GM23248 (cell line): Measurements from ENCODE around the gene GNG2. TPM values are rescaled to one million over a fixed set of nuclear protein-coding genes. Genes with fewer than 3 reads are reported as not detected.

Experiments
- DNase-seq: peaks from one replicate; pipeline ENCODE4 v3.0.0-alpha.2; 2015
- H2AFZ ChIP-seq: fragments of 200-600 bp; sonication (generic); 2 replicates; pipeline ENCODE4 v1.6.1; 2016; ENCODE audit warnings: antibody characterized with exemption
- H3F3A ChIP-seq: fragments of 200-600 bp; sonication (generic); 2 replicates; pipeline ENCODE4 v1.6.1; 2016; ENCODE audit warnings: mild to moderate bottlenecking, antibody characterized with exemption, mixed run types; ENCODE audit not compliant: insufficient read depth
- H3K27ac ChIP-seq: fragments of 200-600 bp; sonication (generic); 2 replicates; pipeline ENCODE4 v1.5.1; 2016; ENCODE audit warnings: mild to moderate bottlenecking
- H3K27me3 ChIP-seq: fragments of 200-600 bp; sonication (generic); replicated peaks from 2 replicates; pipeline ENCODE4 v1.6.1; 2016; ENCODE audit warnings: mild to moderate bottlenecking; ENCODE audit not compliant: insufficient read depth
- H3K36me3 ChIP-seq: fragments of 200-600 bp; sonication (generic); 2 replicates; pipeline ENCODE4 v1.6.1; 2016; ENCODE audit warnings: low read depth, mild to moderate bottlenecking
- H3K4me1 ChIP-seq: fragments of 200-600 bp; sonication (generic); 2 replicates; pipeline ENCODE4 v1.6.1; 2016; ENCODE audit warnings: mild to moderate bottlenecking; ENCODE audit not compliant: insufficient read depth
- H3K4me2 ChIP-seq: fragments of 200-600 bp; sonication (generic); one replicate; pipeline ENCODE4 v1.6.1; 2016; ENCODE audit warnings: mild to moderate bottlenecking; ENCODE audit not compliant: unreplicated experiment
- H3K4me3 ChIP-seq: fragments of 200-600 bp; sonication (generic); 2 replicates; pipeline ENCODE4 v1.5.1; 2016; ENCODE audit warnings: mild to moderate bottlenecking
- H3K79me2 ChIP-seq: fragments of 200-600 bp; sonication (generic); 2 replicates; pipeline ENCODE4 v1.6.1; 2016; ENCODE audit warnings: mild to moderate bottlenecking; ENCODE audit not compliant: insufficient read depth
- H3K9ac ChIP-seq: fragments of 200-600 bp; sonication (generic); 2 replicates; pipeline ENCODE4 v1.6.1; 2016; ENCODE audit warnings: mild to moderate bottlenecking
- H3K9me2 ChIP-seq: fragments of 200-600 bp; sonication (generic); 2 replicates; pipeline ENCODE4 v1.6.1; 2016; ENCODE audit warnings: mixed run types, mild to moderate bottlenecking, moderate library complexity; ENCODE audit not compliant: insufficient read depth
- H3K9me3 ChIP-seq: fragments of 200-600 bp; sonication (generic); one replicate; pipeline ENCODE4 v1.6.1; 2017; ENCODE audit warnings: low read depth
- H4K20me1 ChIP-seq: fragments of 200-600 bp; sonication (generic); 2 replicates; pipeline ENCODE4 v1.6.0; 2016; ENCODE audit not compliant: insufficient read depth
- EZH2 ChIP-seq: fragments of 200-600 bp; sonication (generic); IDR thresholded peaks from 2 replicates; pipeline ENCODE4 v1.6.1; 2018; ENCODE audit warnings: antibody characterized with exemption, mild to moderate bottlenecking; ENCODE audit not compliant: insufficient read depth, poor library complexity, severe bottlenecking
- EZH2phosphoT487 ChIP-seq: fragments of 200-600 bp; sonication (generic); IDR thresholded peaks from 2 replicates; pipeline ENCODE4 v1.6.1; 2018; ENCODE audit warnings: antibody characterized with exemption, moderate library complexity, mild to moderate bottlenecking, low read depth; ENCODE audit not compliant: insufficient read depth
- WGBS, 2 experiments: methylation state at CpG; one replicate each; pipeline ENCODE4 v1.1.6; 2015 to 2017; ENCODE audit warnings: low lambda C conversion rate in 2 of 2, low coverage in 1 of 2; ENCODE audit errors: missing lambda C conversion rate in 2 of 2; 5-methylcytosine and 5-hydroxymethylcytosine counted together
- in situ Hi-C: fragments of 300-500 bp; cut with MboI; formaldehyde crosslinking; loops from 2 replicates; pipeline ENCODE4 v1.15.0; 2020
- polyA plus RNA-seq: library from polyadenylated mRNA; unstranded; fragments of >200 nt; fragmentation: Nextera tagmentation; extraction: Ambion mirVana; gene quantifications from 2 replicates; pipeline ENCODE4 v1.2.1, GENCODE V29; 2016
- total RNA-seq: library from RNA; depleted of rRNA; stranded (reverse); fragments of >200 nt; shearing (Covaris generic); gene quantifications from 2 replicates; pipeline ENCODE4 v1.2.3, GENCODE V29; 2014

The GNG2 gene
- total and polyA plus RNA-seq, 2 experiments from 2014 or later, result 13.8 to 16.5 TPM

GRCh38 chr14:51959928-51960327 lies 99.5 kb downstream of the GNG2 start:
- no peaks in the 10 kb centered on the region for H3K9me3 ChIP-seq
- H3K36me3 ChIP-seq, result peaks cover 6% of the 10 kb centered on the region
- H3K4me1 ChIP-seq, result peaks cover 20% of the 10 kb centered on the region
- TF ChIP-seq EZH2phosphoT487 (no peak), EZH2 (no peak)
- H3K4me2 ChIP-seq, result no peak overlapping the region
- no peak overlapping the region for H2AFZ ChIP-seq
- in situ Hi-C loops, result no loop called here
- H3K79me2 ChIP-seq, result no peaks in the 10 kb centered on the region
- 95 to 96% methylated on average over 1 of the region's 1 CpG for WGBS, 2 experiments
- no peak overlapping the region for H3K9ac ChIP-seq
- no peak for DNase-seq
- no peak overlapping the region for H3K4me3 ChIP-seq
- no peaks in the 10 kb centered on the region for H3K9me2 ChIP-seq
- H4K20me1 ChIP-seq, result no peaks in the 10 kb centered on the region
- no peak overlapping the region for H3K27ac ChIP-seq
- peaks cover 21% of the 10 kb centered on the region; the same call in 1 of the 2 replicates for H3F3A ChIP-seq
- no peaks in the 10 kb centered on the region for H3K27me3 ChIP-seq

- TF ChIP-seq EZH2 (no peak), EZH2phosphoT487 (no peak)
- in situ Hi-C loops, result no loop called here
- Histone ChIP-seq H3K4me1 (peaks cover 20% of the 10 kb centered on the region), H3F3A (peaks cover 21% of the 10 kb centered on the region; the same call in 1 of the 2 replicates), H3K79me2 (no peaks in the 10 kb centered on the region), H3K27ac (no peak overlapping the region), H3K9me2 (no peaks in the 10 kb centered on the region), H4K20me1 (no peaks in the 10 kb centered on the region), H2AFZ (no peak overlapping the region), H3K36me3 (peaks cover 6% of the 10 kb centered on the region), H3K4me2 (no peak overlapping the region), H3K27me3 (no peaks in the 10 kb centered on the region), H3K4me3 (no peak overlapping the region), H3K9me3 (no peaks in the 10 kb centered on the region), H3K9ac (no peak overlapping the region)
- DNase-seq, result no peak
Measured at GRCh38 chr14:51960866-51961265, 100.5 kb downstream of the GNG2 start.

- in situ Hi-C loops, result no loop called here
- Histone ChIP-seq H3K4me3 (no peak overlapping the region), H3K36me3 (peaks cover 6% of the 10 kb centered on the region), H3K9ac (no peak overlapping the region), H3K9me3 (no peaks in the 10 kb centered on the region), H4K20me1 (no peaks in the 10 kb centered on the region), H3K79me2 (no peaks in the 10 kb centered on the region), H3K27me3 (no peaks in the 10 kb centered on the region), H3K9me2 (no peaks in the 10 kb centered on the region), H2AFZ (no peak overlapping the region), H3K27ac (no peak overlapping the region), H3F3A (peaks cover 20% of the 10 kb centered on the region; the same call in 1 of the 2 replicates), H3K4me1 (peaks cover 27% of the 10 kb centered on the region), H3K4me2 (peak overlapping the region; percentile 32)
- TF ChIP-seq EZH2phosphoT487 (no peak), EZH2 (no peak)
- WGBS, 2 experiments, result 45 to 49% methylated on average over 3 of the region's 3 CpGs
- peak; percentile 24 for DNase-seq
Measured at GRCh38 chr14:51962711-51963110, 102.3 kb downstream of the GNG2 start.

GRCh38 chr14:51963286-51963685 lies 102.9 kb downstream of the GNG2 start:
- peaks cover 27% of the 10 kb centered on the region for H3K4me1 ChIP-seq
- no peak overlapping the region for H3K4me2 ChIP-seq
- no peak overlapping the region; the same call in 1 of the 2 replicates for H2AFZ ChIP-seq
- H3K9me2 ChIP-seq, result no peaks in the 10 kb centered on the region
- H3F3A ChIP-seq, result peaks cover 15% of the 10 kb centered on the region; the same call in 1 of the 2 replicates
- WGBS, 2 experiments, result 66 to 74% methylated on average over 4 of the region's 4 CpGs
- H4K20me1 ChIP-seq, result no peaks in the 10 kb centered on the region
- H3K9me3 ChIP-seq, result no peaks in the 10 kb centered on the region
- no peaks in the 10 kb centered on the region for H3K79me2 ChIP-seq
- no peak overlapping the region for H3K9ac ChIP-seq
- H3K27ac ChIP-seq, result no peak overlapping the region
- in situ Hi-C loops, result no loop called here
- TF ChIP-seq EZH2 (no peak), EZH2phosphoT487 (no peak)
- H3K4me3 ChIP-seq, result no peak overlapping the region
- DNase-seq, result no peak
- H3K27me3 ChIP-seq, result no peaks in the 10 kb centered on the region
- H3K36me3 ChIP-seq, result peaks cover 6% of the 10 kb centered on the region

GRCh38 chr14:51967521-51967920 lies 107.1 kb downstream of the GNG2 start:
- in situ Hi-C loops, result no loop called here
- Histone ChIP-seq H3K9me2 (no peaks in the 10 kb centered on the region), H3K9ac (no peak overlapping the region), H3K4me2 (no peak overlapping the region), H3K27me3 (no peaks in the 10 kb centered on the region), H3K4me1 (peaks cover 17% of the 10 kb centered on the region), H3K4me3 (no peak overlapping the region), H3K36me3 (no peaks in the 10 kb centered on the region), H3K9me3 (no peaks in the 10 kb centered on the region), H3K79me2 (no peaks in the 10 kb centered on the region), H2AFZ (no peak overlapping the region), H3F3A (peaks cover 8% of the 10 kb centered on the region; the same call in 1 of the 2 replicates), H3K27ac (no peak overlapping the region), H4K20me1 (no peaks in the 10 kb centered on the region)
- no peak for TF ChIP-seq EZH2
- no peak for TF ChIP-seq EZH2phosphoT487
- DNase-seq, result peak; percentile 43
- 61 to 66% methylated on average over 2 of the region's 2 CpGs for WGBS, 2 experiments
